Neural crest cell (in vitro differentiated cells): Measurements from ENCODE around the gene RUNX2. TPM values are rescaled to one million over a fixed set of nuclear protein-coding genes. Genes with fewer than 3 reads are reported as not detected.

Experiments used
- DNase-seq: peaks from one replicate; pipeline ENCODE4 v3.0.0; 2021; ENCODE audit warnings: low read depth, mixed read lengths, low spot score
- H3K27ac Mint-ChIP-seq: one replicate; pipeline ENCODE4 v1.8.0; 2021; ENCODE audit warnings: mild to moderate bottlenecking, mixed read lengths; ENCODE audit not compliant: unreplicated experiment
- H3K27me3 Mint-ChIP-seq: 2 replicates; pipeline ENCODE4 v1.8.0; 2021; ENCODE audit warnings: low read depth, mild to moderate bottlenecking, mixed read lengths
- H3K36me3 Mint-ChIP-seq: 2 replicates; pipeline ENCODE4 v1.8.0; 2021; ENCODE audit warnings: low read depth, mild to moderate bottlenecking, mixed read lengths
- H3K4me1 Mint-ChIP-seq: 2 replicates; pipeline ENCODE4 v1.8.0; 2021; ENCODE audit warnings: mixed read lengths
- H3K4me3 Mint-ChIP-seq: one replicate; pipeline ENCODE4 v1.8.0; 2021; ENCODE audit warnings: mild to moderate bottlenecking, mixed read lengths
- H3K9me3 Mint-ChIP-seq: 2 replicates; pipeline ENCODE4 v1.8.0; 2021; ENCODE audit warnings: mixed read lengths
- CTCF ChIP-seq: fragments of 200-600 bp; sonication (generic); conservative IDR thresholded peaks from 2 replicates; pipeline ENCODE4 v1.5.0; 2021; ENCODE audit warnings: antibody characterized with exemption, mild to moderate bottlenecking
- total RNA-seq: library from RNA; stranded (reverse); gene quantifications from 2 replicates; pipeline ENCODE4 v1.2.1, GENCODE V29; 2021

RUNX2 gene
- total RNA-seq, 1 donor from 2014 or later: 0.16 TPM

- peaks cover 10% of the 10 kb centered on the region for H3K4me1 Mint-ChIP-seq
- H3K9me3 Mint-ChIP-seq: no peaks in the 10 kb centered on the region
- no peak for DNase-seq
- H3K27me3 Mint-ChIP-seq: no peaks in the 10 kb centered on the region
- H3K4me3 Mint-ChIP-seq: no peak overlapping the region
- H3K36me3 Mint-ChIP-seq: no peaks in the 10 kb centered on the region
- no peak overlapping the region for H3K27ac Mint-ChIP-seq
- no peak for TF ChIP-seq CTCF
Observed at GRCh38 chr6:45518013-45518720, 190.0 kb downstream of the RUNX2 start.

GRCh38 chr6:45521226-45521625 lies 193.1 kb downstream of the RUNX2 start:
- no peaks in the 10 kb centered on the region for H3K4me1 Mint-ChIP-seq
- H3K27me3 Mint-ChIP-seq: no peaks in the 10 kb centered on the region
- no peaks in the 10 kb centered on the region for H3K36me3 Mint-ChIP-seq
- no peaks in the 10 kb centered on the region for H3K9me3 Mint-ChIP-seq
- no peak for DNase-seq
- no peak overlapping the region for H3K27ac Mint-ChIP-seq
- H3K4me3 Mint-ChIP-seq: no peak overlapping the region
- TF ChIP-seq CTCF: no peak

- Mint-ChIP-seq H3K27ac (no peak overlapping the region), H3K9me3 (no peaks in the 10 kb centered on the region), H3K27me3 (no peaks in the 10 kb centered on the region), H3K4me1 (no peaks in the 10 kb centered on the region), H3K36me3 (no peaks in the 10 kb centered on the region), H3K4me3 (no peak overlapping the region)
- no peak for TF ChIP-seq CTCF
- no peak for DNase-seq
Observed at GRCh38 chr6:45522486-45522885, 194.4 kb downstream of the RUNX2 start.

- Mint-ChIP-seq H3K27ac (no peak overlapping the region), H3K4me3 (no peak overlapping the region), H3K9me3 (peaks cover 3% of the 10 kb centered on the region), H3K4me1 (no peaks in the 10 kb centered on the region), H3K27me3 (no peaks in the 10 kb centered on the region), H3K36me3 (no peaks in the 10 kb centered on the region)
- no peak for DNase-seq
- no peak for TF ChIP-seq CTCF
Observed at GRCh38 chr6:45527210-45527609, 199.1 kb downstream of the RUNX2 start.

GRCh38 chr6:45531999-45532595 lies 204.0 kb downstream of the RUNX2 start:
- Mint-ChIP-seq H3K4me3 (no peak overlapping the region), H3K27me3 (no peaks in the 10 kb centered on the region), H3K36me3 (no peaks in the 10 kb centered on the region), H3K27ac (no peak overlapping the region), H3K4me1 (peaks cover 13% of the 10 kb centered on the region), H3K9me3 (peaks cover 3% of the 10 kb centered on the region)
- no peak for DNase-seq
- TF ChIP-seq CTCF: no peak
